K562 (cell line): Measurements from ENCODE around the gene MBD1. TPM values are rescaled to one million over a fixed set of nuclear protein-coding genes. Genes with fewer than 3 reads are reported as not detected.

Experiments used
- CEBPZ ChIP-seq: fragments of 150-350 bp; IDR thresholded peaks from 2 replicates; pipeline ENCODE4 v1.6.1; 2014; ENCODE audit warnings: low read depth, mild to moderate bottlenecking, low read length, borderline replicate concordance
- CHAMP1 ChIP-seq: fragments of 450-650 bp; IDR thresholded peaks from 2 replicates; pipeline ENCODE4 v1.6.1; 2016; ENCODE audit warnings: mild to moderate bottlenecking
- CTCFL ChIP-seq: IDR thresholded peaks from 2 replicates; pipeline ENCODE4 v1.6.1; 2011; ENCODE audit warnings: borderline replicate concordance, low read depth, mild to moderate bottlenecking, moderate library complexity, low read length; ENCODE audit not compliant: insufficient read depth, poor library complexity, severe bottlenecking
- E2F4 ChIP-seq: sonication (generic); formaldehyde crosslinking; IDR thresholded peaks from 2 replicates; pipeline ENCODE4 v1.8.0; 2022; ENCODE audit warnings: mild to moderate bottlenecking, low read depth, missing genetic modification reagents
- ELF1 ChIP-seq: fragments of 200-800 bp; sonication (Bioruptor generic); IDR thresholded peaks from 2 replicates; pipeline ENCODE4 v1.6.1; 2016; ENCODE audit warnings: missing genetic modification characterization, missing compliant biosample characterization
- ELF4 ChIP-seq: fragments of 450-650 bp; formaldehyde crosslinking; IDR thresholded peaks from 2 replicates; pipeline ENCODE4 v1.4.0; 2022; ENCODE audit warnings: missing genetic modification characterization
- ESRRA ChIP-seq: fragments of 450-650 bp; IDR thresholded peaks from 2 replicates; pipeline ENCODE4 v1.6.1; 2014; ENCODE audit warnings: low read depth, mild to moderate bottlenecking, moderate library complexity, borderline replicate concordance
- HMGXB4 ChIP-seq: sonication (generic); formaldehyde crosslinking; IDR thresholded peaks from 2 replicates; pipeline ENCODE4 v1.8.1; 2023; ENCODE audit warnings: mild to moderate bottlenecking, missing genetic modification reagents
- JUND ChIP-seq, 2 experiments: IDR thresholded peaks; 2 replicates in 1 of 2; 3 replicates in 1 of 2; pipeline ENCODE4 v1.6.1; 2011; ENCODE audit warnings: borderline replicate concordance in 2 of 2, low read depth in 2 of 2, low read length in 2 of 2, improper control_type of control experiment in 1 of 2, missing biosample characterization in 1 of 2, missing genetic modification characterization in 1 of 2, missing genetic modification reagents in 1 of 2
- NFIX ChIP-seq: fragments of 250-450 bp; sonication (Bioruptor Pico); IDR thresholded peaks from 2 replicates; pipeline ENCODE4 v1.4.0; 2020; ENCODE audit warnings: low read depth, mild to moderate bottlenecking, moderate library complexity
- NONO ChIP-seq, 2 experiments: fragments of 200-400 bp in 1 of 2; fragments of 450-650 bp in 1 of 2; formaldehyde crosslinking in 1 of 2; IDR thresholded peaks; 2 replicates each; pipeline ENCODE4 v1.6.1; 2017; ENCODE audit warnings: low read depth in 2 of 2, mild to moderate bottlenecking in 2 of 2, moderate library complexity in 2 of 2, low read length in 1 of 2
- PYGO2 ChIP-seq: fragments of 450-650 bp; IDR thresholded peaks from 2 replicates; pipeline ENCODE4 v1.6.1; 2016; ENCODE audit warnings: mild to moderate bottlenecking, missing genetic modification characterization, moderate library complexity, missing compliant biosample characterization
- SMARCE1 ChIP-seq: fragments of 450-650 bp; IDR thresholded peaks from 2 replicates; pipeline ENCODE4 v1.7.1; 2016; ENCODE audit warnings: mild to moderate bottlenecking
- ZNF253 ChIP-seq: fragments of 250-450 bp; sonication (Bioruptor Pico); conservative IDR thresholded peaks from 2 replicates; pipeline ENCODE4 v1.6.1; 2021; ENCODE audit warnings: mild to moderate bottlenecking
- ZNF316 ChIP-seq: fragments of 450-650 bp; IDR thresholded peaks from 2 replicates; pipeline ENCODE4 v1.6.1; 2016
- ZNF354B ChIP-seq: fragments of 250-450 bp; sonication (Bioruptor Pico); IDR thresholded peaks from 2 replicates; pipeline ENCODE4 v1.4.0; 2020
- polyA plus RNA-seq, 8 experiments: library from polyadenylated mRNA; depleted of rRNA in 4 of 8; stranded (reverse) in 5 of 8; unstranded in 3 of 8; fragments of >200 nt; fragmentation: Nextera tagmentation in 2 of 8; fragmentation: Illumina TruSeq in 1 of 8; extraction: Ambion mirVana in 2 of 8; extraction: Trizol in 1 of 8; gene quantifications; 2 replicates each; pipeline versions ENCODE4 v1.2.1 to v1.2.3, GENCODE V29; 2011 to 2014; ENCODE audit warnings: inconsistent platforms in 1 of 8, missing spikeins in 1 of 8
- total RNA-seq, 7 experiments: library from RNA; depleted of rRNA in 6 of 7; stranded (reverse); fragments of >200 nt in 6 of 7; fragmentation: Illumina TruSeq in 2 of 7; extraction: Trizol in 2 of 7; gene quantifications; 2 replicates each; pipeline versions ENCODE4 v1.2.1 to v1.2.3, GENCODE V29; 2011 to 2021; ENCODE audit warnings: low replicate concordance in 1 of 7

Gene MBD1
- total and polyA plus RNA-seq, 9 of the 15 experiments (the other 6 are each of a cell fraction or from before 2014, with no cell fraction given) = 3.0 to 59.7 (median 31.7) TPM

- TF ChIP-seq CEBPZ (no peak), SMARCE1 (no peak), ZNF354B (CRISPR knock-in tag) (no peak), ELF1 (tag) (no peak), ELF4 (CRISPR knock-in tag) (no peak), HMGXB4 (CRISPR knock-in tag) (no peak), ZNF316 (peak; percentile 59), ZNF253 (CRISPR knock-in tag) (no peak), NONO (IDR thresholded peaks at IDR 0.05; ENCODE audit: low read depth in 2 of 2, low read length in 1 of 2) (no peak), JUND (IDR thresholded peaks at IDR 0.05; ENCODE audit: borderline replicate concordance, low read depth, low read length) (no peak), JUND (tag; IDR thresholded peaks at IDR 0.05; ENCODE audit: borderline replicate concordance, low read depth, low read length) (no peak), ESRRA (no peak), CTCFL (no peak), E2F4 (CRISPR knock-in tag) (no peak), CHAMP1 (no peak), NFIX (CRISPR knock-in tag) (no peak), PYGO2 (tag) (no peak)
These were observed 26.6 kb upstream of the MBD1 start (continued) for GRCh38 chr18:50307738-50308470.
